ENCODE data around the gene TRIP6.

The TRIP6 gene

GRCh38 chr7:100874577-100875355 lies 7.6 kb downstream of the TRIP6 start, which contains the start of gene SRRT:
Gene SRRT, plus strand, starts transcription at chr7:100875103. Its CDS starts 488 bp downstream, at chr7:100875591.
- peak; percentile 97 for DNase-seq (ENCODE audit: low read depth)
- peak; percentile 32; the same call in 1 of the 2 replicates for TF ChIP-seq CTCF (conservative IDR thresholded peaks at IDR 0.05; ENCODE audit: low read length)

GRCh38 chr7:100875356-100875751 lies 8.2 kb downstream of the TRIP6 start:
- TF ChIP-seq CTCF (conservative IDR thresholded peaks at IDR 0.05; ENCODE audit: low read length) = no peak
- H3K4me3 ChIP-seq (ENCODE audit: low read length) = peak overlapping the region; percentile 94
- no peak for DNase-seq (ENCODE audit: low read depth)

More at GRCh38 chr7:100874577-100875355, 7.6 kb downstream of the TRIP6 start, which contains the start of gene SRRT:
- H3K4me3 ChIP-seq (ENCODE audit: low read length) = peak within 1 kb of the TSS; percentile 94

- no peak overlapping the region for H3K4me3 ChIP-seq (ENCODE audit: low read length)
- TF ChIP-seq CTCF (conservative IDR thresholded peaks at IDR 0.05; ENCODE audit: low read length) = no peak
These were observed 10.8 kb downstream of the TRIP6 start for GRCh38 chr7:100878013-100878412.

GRCh38 chr7:100878685-100879084 lies 11.5 kb downstream of the TRIP6 start:
- no peak for TF ChIP-seq CTCF (conservative IDR thresholded peaks at IDR 0.05; ENCODE audit: low read length)
- no peak for DNase-seq (ENCODE audit: low read depth)
- H3K4me3 ChIP-seq (ENCODE audit: low read length) = no peak overlapping the region

More at GRCh38 chr7:100878013-100878412, 10.8 kb downstream of the TRIP6 start:
- no peak for DNase-seq (ENCODE audit: low read depth)

GRCh38 chr7:100879685-100880261 lies 12.6 kb downstream of the TRIP6 start:
- no peak overlapping the region for H3K4me3 ChIP-seq (ENCODE audit: low read length)
- DNase-seq (ENCODE audit: low read depth) = no peak
- no peak for TF ChIP-seq CTCF (conservative IDR thresholded peaks at IDR 0.05; ENCODE audit: low read length)

- DNase-seq (ENCODE audit: low read depth) = no peak
- no peak for TF ChIP-seq CTCF (conservative IDR thresholded peaks at IDR 0.05; ENCODE audit: low read length)
- no peak overlapping the region for H3K4me3 ChIP-seq (ENCODE audit: low read length)
These were observed 13.5 kb downstream of the TRIP6 start for GRCh38 chr7:100880645-100881044.

- DNase-seq (ENCODE audit: low read depth) = no peak
- no peak for TF ChIP-seq CTCF (conservative IDR thresholded peaks at IDR 0.05; ENCODE audit: low read length)
- no peak overlapping the region for H3K4me3 ChIP-seq (ENCODE audit: low read length)
These were observed 13.9 kb downstream of the TRIP6 start for GRCh38 chr7:100881136-100881535.
